HG02571 (cell line): ENCODE measurements around the gene AGBL5.
A peak's percentile ranks its signal among the peaks of the same experiment; 100 is the strongest.

Source experiments
- ATAC-seq: cut with Tn5 transposase; IDR thresholded peaks from one replicate; pipeline ENCODE4 v1.9.1; 2021; ENCODE audit warnings: mild to moderate bottlenecking, moderate library complexity; ENCODE audit not compliant: unreplicated experiment

AGBL5 gene

GRCh38 chr2:27021253-27022049 lies 30.0 kb upstream of the AGBL5 start:
- ATAC-seq, result no peak

DNA sequence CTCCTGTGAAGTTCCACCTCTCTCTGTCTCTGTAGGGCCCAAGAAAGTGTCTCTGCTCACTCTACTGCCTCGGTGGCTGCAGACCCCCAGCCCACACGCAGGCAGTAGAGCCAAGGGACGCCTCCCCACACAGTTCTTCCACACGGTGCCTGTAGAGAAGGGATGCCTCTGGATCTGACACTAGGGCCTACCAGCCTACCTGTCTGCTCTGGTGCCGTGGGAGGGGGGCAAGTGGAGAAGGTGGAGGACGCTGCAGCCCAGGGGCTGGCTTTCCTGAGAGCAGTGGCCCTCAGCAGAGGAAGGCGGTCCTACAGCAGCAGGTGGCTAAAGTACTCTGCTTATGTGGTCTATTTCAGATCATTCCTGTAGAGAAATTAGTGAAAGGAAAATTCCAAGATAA lies 27.7 kb upstream of the AGBL5 start:
- no peak for ATAC-seq

- ATAC-seq, result no peak
Measured at GRCh38 chr2:27024188-27024587, 27.3 kb upstream of the AGBL5 start.

DNA sequence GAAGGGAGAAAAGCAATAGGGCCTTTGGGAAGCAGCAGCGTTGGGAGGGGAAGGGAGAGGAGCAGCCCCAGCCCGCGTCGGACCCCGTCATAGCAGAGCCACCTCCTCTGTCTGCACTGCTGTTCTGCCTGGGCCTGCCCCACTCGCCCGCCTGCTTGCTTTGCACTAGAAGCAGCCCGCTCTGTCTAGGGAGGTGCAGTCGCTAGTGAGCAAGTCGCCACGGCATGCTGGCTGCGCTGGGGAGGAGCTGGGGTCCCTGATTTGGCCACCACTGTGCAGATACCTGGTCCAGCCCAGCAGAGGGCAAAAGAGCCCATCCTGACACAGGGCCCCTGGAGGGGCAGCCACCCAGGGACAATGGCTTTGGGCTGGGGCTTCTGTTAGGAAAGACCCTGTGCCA lies 26.7 kb upstream of the AGBL5 start:
- ATAC-seq, result no peak

DNA sequence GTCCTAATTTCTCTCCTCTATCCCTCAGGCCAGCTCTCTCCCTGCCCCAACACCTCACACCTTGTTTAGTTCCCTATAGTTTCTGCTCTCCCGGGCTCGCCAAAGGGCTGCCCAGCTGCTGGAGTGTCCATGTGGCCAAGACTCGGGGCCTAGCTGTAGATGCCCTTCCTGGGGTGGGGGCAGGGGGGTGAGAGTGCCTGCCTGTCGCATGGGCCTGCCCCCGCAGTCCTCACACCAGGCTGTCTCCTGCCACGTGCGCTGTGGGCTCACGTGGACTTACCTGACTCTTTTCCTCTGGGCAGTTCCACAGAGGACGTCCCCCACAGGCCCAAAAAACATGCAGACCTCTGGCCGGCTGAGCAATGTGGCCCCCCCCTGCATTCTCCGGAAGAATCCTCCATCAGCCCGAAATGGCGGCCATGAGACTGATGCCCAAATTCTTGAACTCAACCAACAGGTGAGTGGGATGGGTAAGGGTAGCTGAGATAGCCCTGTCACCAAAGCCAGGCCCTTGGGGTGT lies 26.1 kb upstream of the AGBL5 start:
- ATAC-seq, result no peak

GRCh38 chr2:27025861-27026851 lies 25.3 kb upstream of the AGBL5 start:
- no peak for ATAC-seq

- ATAC-seq, result no peak
Measured at GRCh38 chr2:27027211-27027651, 24.2 kb upstream of the AGBL5 start.

GRCh38 chr2:27029051-27029450 lies 22.4 kb upstream of the AGBL5 start:
- no peak for ATAC-seq

GRCh38 chr2:27032495-27033252 lies 18.8 kb upstream of the AGBL5 start, which contains the start of gene TMEM214:
TMEM214 (plus strand) TSS chr2:27032965; CDS start chr2:27033016, 51 bp downstream.
- ATAC-seq, result peak; percentile 95

DNA sequence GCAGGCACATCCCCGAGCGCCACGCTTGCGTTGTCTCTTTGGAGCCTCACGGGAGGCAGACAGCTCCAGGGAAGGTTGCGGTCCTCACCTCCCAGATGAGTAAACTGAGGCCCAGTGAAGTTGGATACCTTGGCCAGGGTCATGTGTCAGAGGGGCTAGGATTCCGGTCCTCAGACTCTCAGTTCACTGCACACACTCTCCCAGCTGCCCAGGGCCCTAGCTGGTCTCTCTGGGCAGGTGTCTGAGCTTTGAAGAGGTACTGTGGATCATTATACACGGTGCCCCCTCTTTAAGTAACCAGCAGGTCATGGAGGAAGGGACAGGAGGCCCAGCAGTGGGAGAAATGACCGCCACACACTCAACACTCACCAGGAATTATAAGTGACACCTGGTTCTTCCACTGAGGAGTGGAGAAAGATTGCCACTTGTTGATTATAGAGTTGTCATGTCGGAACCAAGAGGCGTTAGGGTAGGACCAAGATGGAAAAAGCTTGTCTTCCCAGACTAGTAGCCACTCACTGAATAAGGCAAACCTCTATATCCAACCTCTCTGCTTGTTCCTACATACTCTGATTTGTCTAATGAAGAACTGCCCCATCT lies 18.1 kb upstream of the AGBL5 start:
- peak; percentile 3 for ATAC-seq

- no peak for ATAC-seq
Measured at GRCh38 chr2:27038012-27038411, 13.5 kb upstream of the AGBL5 start.

- no peak for ATAC-seq
Measured at GRCh38 chr2:27038631-27039339, 12.7 kb upstream of the AGBL5 start.

DNA sequence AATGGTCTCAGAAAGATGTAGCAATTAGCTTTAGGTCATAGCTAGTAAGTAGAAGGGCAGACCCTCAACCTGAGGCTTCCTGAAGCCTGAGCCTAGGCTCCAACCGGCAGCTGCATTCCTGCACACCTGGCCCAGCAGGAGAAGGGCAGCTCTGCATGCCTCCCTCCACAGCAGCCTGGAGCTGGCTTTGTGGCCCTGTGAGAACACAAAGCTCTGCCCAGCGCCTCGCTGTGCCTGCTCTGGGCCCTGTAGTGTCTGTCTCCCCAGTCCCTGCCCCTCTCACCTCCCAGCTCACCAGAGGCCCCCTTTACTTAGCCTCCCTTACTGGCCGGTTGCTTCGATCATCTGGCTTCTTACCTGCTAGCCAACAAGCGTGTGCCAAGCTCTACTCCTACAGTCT lies 12.0 kb upstream of the AGBL5 start:
- no peak for ATAC-seq

- no peak for ATAC-seq
Measured at GRCh38 chr2:27039871-27040270, 11.6 kb upstream of the AGBL5 start.

- ATAC-seq, result no peak
Measured at GRCh38 chr2:27040282-27040681, 11.2 kb upstream of the AGBL5 start.

DNA sequence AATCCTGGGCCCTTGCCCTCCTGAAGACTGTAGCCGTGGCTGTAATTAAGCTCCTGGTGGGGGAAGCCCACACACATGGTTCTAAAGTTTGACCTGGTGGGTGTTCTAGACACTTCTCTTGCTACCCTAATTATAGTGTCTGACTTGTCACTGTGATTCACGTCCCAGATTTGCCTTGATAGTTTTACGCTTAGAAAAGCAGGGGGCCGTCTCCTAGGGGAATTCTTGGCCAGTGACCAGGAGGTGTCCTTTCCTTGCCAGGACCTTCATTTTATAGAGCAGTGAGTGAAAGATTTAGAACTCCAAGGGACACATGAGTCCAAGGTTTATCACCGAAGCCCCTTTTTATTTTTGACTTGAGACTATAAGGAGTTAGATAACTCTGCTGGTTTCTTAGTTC lies 9.7 kb upstream of the AGBL5 start:
- no peak for ATAC-seq

DNA sequence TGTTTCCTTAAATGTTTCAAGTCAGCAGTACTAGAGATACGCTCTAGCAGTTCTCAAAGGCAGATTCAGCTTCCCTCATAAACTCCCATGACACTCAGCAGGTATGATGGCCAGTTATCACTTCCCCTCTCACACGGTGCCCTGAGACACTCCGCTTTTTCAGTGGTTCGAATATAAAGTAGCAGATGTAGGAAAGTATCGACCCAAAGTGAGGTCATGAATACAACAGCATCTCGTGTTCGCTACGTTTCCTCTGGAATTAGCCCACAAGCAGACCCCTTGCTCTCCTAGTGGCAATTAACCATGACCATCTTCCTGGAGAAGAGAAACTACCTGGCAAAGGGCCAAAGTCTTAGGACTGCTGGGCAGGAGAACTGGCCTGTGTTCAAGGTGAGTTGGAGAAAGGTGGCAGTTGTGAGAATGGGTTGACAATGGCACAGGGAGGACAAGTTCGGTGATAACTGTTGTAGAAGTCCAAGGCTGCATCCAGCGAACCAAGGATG lies 9.3 kb upstream of the AGBL5 start:
- ATAC-seq, result no peak

DNA sequence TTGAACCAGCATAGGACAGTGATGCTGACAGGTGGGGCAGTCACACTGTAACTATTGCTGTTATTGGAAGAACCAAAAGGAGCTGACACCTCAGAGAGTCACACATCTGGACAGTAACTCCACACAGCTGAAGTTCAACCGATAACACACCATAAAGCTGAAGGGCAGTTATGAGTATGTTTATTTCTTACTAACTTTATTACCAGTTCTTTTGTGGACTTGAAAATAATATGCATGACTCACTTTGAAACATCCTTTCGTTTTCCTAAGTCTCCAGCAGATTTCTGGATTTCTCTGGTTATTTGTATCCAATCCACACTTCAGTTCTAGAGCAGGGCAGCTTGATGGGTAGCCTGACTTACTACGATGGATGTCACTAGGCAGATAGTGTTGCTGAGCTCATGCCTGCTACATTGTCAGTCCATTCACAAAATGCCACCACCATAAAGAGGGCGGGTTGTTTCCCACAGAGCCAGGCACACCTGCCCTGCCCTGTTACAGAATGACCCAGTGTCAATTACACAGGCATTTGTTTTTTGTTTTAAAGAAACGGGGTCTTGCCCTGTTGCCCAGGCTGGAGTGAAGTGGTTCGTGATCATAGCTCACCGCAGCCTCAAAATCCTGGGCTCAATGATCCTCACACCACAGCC lies 8.4 kb upstream of the AGBL5 start:
- no peak for ATAC-seq
